Activated B cell treated with CpG ODN at 0.5 μM for 24 hours (primary cell): ENCODE measurements around the gene STK38. TPM values are rescaled to one million over a fixed set of nuclear protein-coding genes. Genes with fewer than 3 reads are reported as not detected.

Experiments
- ATAC-seq: fragments of 200-7000 bp; cut with Tn5 transposase; one replicate; pipeline ENCODE4 v1.10.0; 2021; ENCODE audit warnings: low read depth, mild to moderate bottlenecking, moderate library complexity
- CTCF ChIA-PET: fragments of 350-600 bp; sonication (Branson Sonifier 250); formaldehyde crosslinking; loops from one replicate; lab custom pipeline; 2021; ENCODE audit warnings: antibody characterized with exemption; lab: Charles Lee
- POLR2A ChIA-PET: fragments of 350-600 bp; sonication (Branson Sonifier 250); formaldehyde crosslinking; loops from one replicate; lab custom pipeline; 2021; ENCODE audit warnings: antibody characterized with exemption; lab: Charles Lee
- DNase-seq: peaks from one replicate; pipeline ENCODE4 v3.0.0; 2022
- H3K27ac Mint-ChIP-seq: one replicate; pipeline ENCODE4 v1.8.0; 2020; ENCODE audit warnings: mixed read lengths
- H3K27me3 Mint-ChIP-seq: one replicate; pipeline ENCODE4 v1.8.0; 2021; ENCODE audit warnings: mixed read lengths
- H3K36me3 Mint-ChIP-seq: one replicate; pipeline ENCODE4 v1.8.0; 2021; ENCODE audit warnings: low read depth, mixed read lengths
- H3K4me1 Mint-ChIP-seq: one replicate; pipeline ENCODE4 v1.8.0; 2021; ENCODE audit warnings: mixed read lengths
- H3K4me3 Mint-ChIP-seq: one replicate; pipeline ENCODE4 v1.8.0; 2020; ENCODE audit warnings: mild to moderate bottlenecking, mixed read lengths
- H3K9me3 Mint-ChIP-seq: one replicate; pipeline ENCODE4 v1.8.0; 2020; ENCODE audit warnings: mixed read lengths
- CTCF ChIP-seq: fragments of 200-600 bp; IDR thresholded peaks from one replicate; pipeline ENCODE4 v1.8.0; 2022; ENCODE audit warnings: antibody characterized with exemption, mild to moderate bottlenecking
- intact Hi-C: fragments of 100-400 bp; cut with micrococcal nuclease; formaldehyde crosslinking; loops from one replicate; pipeline ENCODE4 v1.15.1; 2024
- total RNA-seq: library from RNA; stranded (reverse); gene quantifications from 2 replicates; pipeline ENCODE4 v1.2.3, GENCODE V29; 2022

Gene STK38
- 23.2 and 26.1 TPM in 2 replicates for total RNA-seq

GRCh38 chr6:36546920-36547645 lies at the start of gene STK38:
Gene STK38, minus strand, starts transcription at chr6:36547479. Its CDS starts 7,277 bp downstream, at chr6:36540202.
- TF ChIP-seq CTCF, result no peak
- intact Hi-C loops, result loop anchor here (1.0 to 5.0 kb wide), 6 partner anchors 47 to 1270 kb away; partner anchors contain the start of genes KCTD20, PXT1, SRSF3 and ZFAND3
- CTCF ChIA-PET, result no interaction called here

GRCh38 chr6:36596356-36596755 lies 49.1 kb upstream of the STK38 start:
- H3K27me3 Mint-ChIP-seq, result no peaks in the 10 kb centered on the region
- no peak for ATAC-seq
- no peaks in the 10 kb centered on the region for H3K9me3 Mint-ChIP-seq
- POLR2A ChIA-PET, result interaction anchor here (0.7 to 6.7 kb wide), 15 partner anchors 12 to 472 kb away, joined by 3 to 83 read pairs (median 5); partner anchors contain the start of gene CDKN1A
- no peak for TF ChIP-seq CTCF
- H3K4me3 Mint-ChIP-seq, result peak overlapping the region; percentile 96
- H3K36me3 Mint-ChIP-seq, result peaks cover 73% of the 10 kb centered on the region
- CTCF ChIA-PET, result interaction anchor here (1.2 to 2.6 kb wide), 3 partner anchors 10 to 163 kb away, joined by 5 to 11 read pairs (median 6); no protein-coding TSS in a partner anchor
- intact Hi-C loops, result loop anchor here (10.0 kb wide), 1 partner anchor 408 kb away; the partner anchor contains the start of gene FGD2
- H3K4me1 Mint-ChIP-seq, result peaks cover 64% of the 10 kb centered on the region
- peak overlapping the region; percentile 99 for H3K27ac Mint-ChIP-seq
- DNase-seq, result no peak

More at GRCh38 chr6:36546920-36547645, at the start of gene STK38:
- Mint-ChIP-seq H3K4me3 (peak within 1 kb of the TSS; percentile 98), H3K36me3 (peaks cover 14% of the 10 kb centered on the region), H3K27me3 (no peaks in the 10 kb centered on the region), H3K9me3 (no peaks in the 10 kb centered on the region), H3K4me1 (peaks cover 65% of the 10 kb centered on the region), H3K27ac (peak within 1 kb of the TSS; percentile 96)
- POLR2A ChIA-PET, result interaction anchor here (1.0 to 4.8 kb wide), 5 partner anchors 45 to 212 kb away, joined by 3 to 81 read pairs (median 4); partner anchors contain the start of gene SRSF3
- DNase-seq (peak; percentile 84), ATAC-seq (peak; percentile 86)

- H3K4me3 Mint-ChIP-seq, result peak overlapping the region; percentile 96
- TF ChIP-seq CTCF, result no peak
- ChIA-PET POLR2A (interaction anchor here (0.6 to 6.7 kb wide), 22 partner anchors 8 to 629 kb away, joined by 3 to 83 read pairs (median 4); partner anchors contain the start of genes CDKN1A, MAPK14 and PPIL1), CTCF (interaction anchor here (0.7 to 2.6 kb wide), 4 partner anchors 11 to 453 kb away, joined by 3 to 11 read pairs (median 4); no protein-coding TSS in a partner anchor)
- peaks cover 59% of the 10 kb centered on the region for H3K4me1 Mint-ChIP-seq
- no peaks in the 10 kb centered on the region for H3K9me3 Mint-ChIP-seq
- intact Hi-C loops, result loop anchor here (1.0 to 10.0 kb wide), 5 partner anchors 48 to 410 kb away; partner anchors contain the start of genes FGD2 and STK38
- no peaks in the 10 kb centered on the region for H3K27me3 Mint-ChIP-seq
- H3K36me3 Mint-ChIP-seq, result peaks cover 59% of the 10 kb centered on the region
- ATAC-seq, result no peak
- H3K27ac Mint-ChIP-seq, result peak overlapping the region; percentile 99
- DNase-seq, result no peak
These were observed 47.8 kb upstream of the STK38 start for GRCh38 chr6:36594816-36595643.

- ATAC-seq, result peak; percentile 91
- intact Hi-C loops, result loop anchor here (1.0 to 10.0 kb wide), 5 partner anchors 47 to 411 kb away; partner anchors contain the start of genes FGD2 and STK38
- Mint-ChIP-seq H3K27ac (peak within 1 kb of the TSS; percentile 99), H3K4me1 (peaks cover 51% of the 10 kb centered on the region), H3K9me3 (no peaks in the 10 kb centered on the region), H3K4me3 (peak within 1 kb of the TSS; percentile 96), H3K36me3 (peaks cover 51% of the 10 kb centered on the region), H3K27me3 (no peaks in the 10 kb centered on the region)
- DNase-seq, result peak; percentile 87
- no peak for TF ChIP-seq CTCF
- CTCF ChIA-PET, result interaction anchor here (0.7 to 0.9 kb wide), 2 partner anchors 171 to 454 kb away, joined by 3 to 4 read pairs; no protein-coding TSS in a partner anchor
- POLR2A ChIA-PET, result interaction anchor here (0.5 to 6.7 kb wide), 23 partner anchors 9 to 629 kb away, joined by 3 to 83 read pairs (median 6); partner anchors contain the start of genes CDKN1A and PPIL1
These were observed 46.9 kb upstream of the STK38 start, which contains the start of gene SRSF3 for GRCh38 chr6:36594029-36594815. Gene SRSF3, plus strand, starts transcription at chr6:36594362. Its CDS starts 2,401 bp downstream, at chr6:36596763.
